ENCODE results near the gene VAV2. TPM values are rescaled to one million over a fixed set of nuclear protein-coding genes. Genes with fewer than 3 reads are reported as not detected.

Gene VAV2
- total RNA-seq, 2 experiments from 2014 or later: 11.0 to 27.8 TPM

DNA sequence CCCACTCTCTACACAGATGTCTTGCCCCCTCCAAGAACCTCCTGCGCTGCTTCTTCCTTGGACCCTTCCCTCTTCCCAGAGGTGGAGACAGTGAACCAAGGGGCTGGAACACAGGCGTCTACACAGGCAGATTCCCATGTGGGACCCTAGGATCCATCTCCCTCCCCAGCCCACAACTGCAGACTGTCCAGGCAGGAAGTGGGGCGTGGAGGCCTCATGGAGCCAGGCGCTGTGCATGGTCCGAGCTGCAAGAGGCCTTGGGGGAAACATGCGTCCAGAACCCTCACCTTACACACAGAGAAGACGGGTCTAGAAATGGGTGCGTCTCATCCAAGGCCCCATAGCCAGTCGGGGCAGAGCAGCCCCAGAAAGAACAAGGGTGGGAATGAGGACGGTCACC, 117.5 kb downstream of the VAV2 start:
- H4K20me1 ChIP-seq (ENCODE audit: insufficient read depth, low read length): no peaks in the 10 kb centered on the region
- ChIA-PET POLR2A (interaction anchor here (0.6 kb wide), 1 partner anchor 151 kb away, joined by 3 read pairs; the partner anchor contains the start of gene BRD3OS), CTCF (ENCODE audit: unreplicated experiment) (no interaction called here)
- intact Hi-C loops (cut with micrococcal nuclease; ENCODE audit: unreplicated experiment): loop anchor here (5.0 kb wide), 1 partner anchor 118 kb away; the partner anchor contains the start of gene VAV2
- no peak overlapping the region for H3K27ac ChIP-seq (ENCODE audit: low read depth, low read length, poor library complexity, severe bottlenecking)
- TF ChIP-seq EZH2phosphoT487 (IDR thresholded peaks at IDR 0.05; ENCODE audit: borderline replicate concordance, low read depth, low read length): no peak
- TF ChIP-seq, protein P1, sequence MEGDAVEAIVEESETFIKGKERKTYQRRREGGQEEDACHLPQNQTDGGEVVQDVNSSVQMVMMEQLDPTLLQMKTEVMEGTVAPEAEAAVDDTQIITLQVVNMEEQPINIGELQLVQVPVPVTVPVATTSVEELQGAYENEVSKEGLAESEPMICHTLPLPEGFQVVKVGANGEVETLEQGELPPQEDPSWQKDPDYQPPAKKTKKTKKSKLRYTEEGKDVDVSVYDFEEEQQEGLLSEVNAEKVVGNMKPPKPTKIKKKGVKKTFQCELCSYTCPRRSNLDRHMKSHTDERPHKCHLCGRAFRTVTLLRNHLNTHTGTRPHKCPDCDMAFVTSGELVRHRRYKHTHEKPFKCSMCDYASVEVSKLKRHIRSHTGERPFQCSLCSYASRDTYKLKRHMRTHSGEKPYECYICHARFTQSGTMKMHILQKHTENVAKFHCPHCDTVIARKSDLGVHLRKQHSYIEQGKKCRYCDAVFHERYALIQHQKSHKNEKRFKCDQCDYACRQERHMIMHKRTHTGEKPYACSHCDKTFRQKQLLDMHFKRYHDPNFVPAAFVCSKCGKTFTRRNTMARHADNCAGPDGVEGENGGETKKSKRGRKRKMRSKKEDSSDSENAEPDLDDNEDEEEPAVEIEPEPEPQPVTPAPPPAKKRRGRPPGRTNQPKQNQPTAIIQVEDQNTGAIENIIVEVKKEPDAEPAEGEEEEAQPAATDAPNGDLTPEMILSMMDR (conservative IDR thresholded peaks at IDR 0.05; ENCODE audit: low read length): no peak
- DNase-seq (ENCODE audit: low spot score): no peak
- H3K4me3 ChIP-seq (ENCODE audit: low read depth, low read length, poor library complexity, severe bottlenecking): no peak overlapping the region
- H3K4me2 ChIP-seq (ENCODE audit: low read length): no peak overlapping the region
- H3K4me1 ChIP-seq (ENCODE audit: insufficient read depth, low read length, poor library complexity, severe bottlenecking): peaks cover 9% of the 10 kb centered on the region
- H2AFZ ChIP-seq (ENCODE audit: low read length): no peak overlapping the region
- BruUV-seq (replicated peaks): no TSS peak
- no peaks in the 10 kb centered on the region for H3K79me2 ChIP-seq (ENCODE audit: insufficient read depth, low read depth, low read length)
- no peaks in the 10 kb centered on the region for H3K9me3 ChIP-seq (ENCODE audit: low read length)
- no peaks in the 10 kb centered on the region for H3K9me2 ChIP-seq (ENCODE audit: insufficient read depth, low read length)
- H3K36me3 ChIP-seq (ENCODE audit: insufficient read depth, low read length): no peaks in the 10 kb centered on the region

DNA sequence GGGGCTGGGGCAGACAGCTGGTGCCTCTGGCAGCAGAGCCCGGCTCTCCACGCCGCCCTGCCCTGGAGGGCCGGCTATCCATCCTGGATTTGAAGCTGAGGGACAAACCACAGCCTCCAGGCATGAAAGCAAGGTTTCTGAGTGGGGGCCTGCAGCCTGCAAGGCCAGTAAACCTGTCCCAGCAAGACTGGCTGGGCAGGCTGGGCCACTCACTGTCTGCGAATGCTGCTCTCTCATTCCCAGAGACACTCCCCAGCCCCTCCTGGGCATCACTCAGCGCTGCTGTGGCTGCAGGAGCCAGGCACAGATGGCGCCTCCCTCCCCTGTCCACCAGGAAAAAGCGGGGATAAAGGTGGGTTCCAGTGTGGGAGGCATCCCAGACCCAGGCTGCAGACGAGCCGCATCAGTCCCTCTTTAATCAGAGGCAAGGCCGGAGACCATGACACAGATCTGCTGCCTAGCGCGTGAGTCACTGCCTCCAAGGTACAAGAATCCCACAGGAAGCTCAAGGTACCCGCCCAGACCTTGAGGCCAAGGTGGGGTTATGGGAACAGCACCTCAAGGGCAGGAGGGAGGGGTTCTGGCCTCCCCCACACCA, 118.0 kb downstream of the VAV2 start:
- no peak overlapping the region for H2AFZ ChIP-seq (ENCODE audit: low read length)
- H3K27ac ChIP-seq (ENCODE audit: low read depth, low read length, poor library complexity, severe bottlenecking): no peak overlapping the region
- no peaks in the 10 kb centered on the region for H3K36me3 ChIP-seq (ENCODE audit: insufficient read depth, low read length)
- H3K4me3 ChIP-seq (ENCODE audit: low read depth, low read length, poor library complexity, severe bottlenecking): no peak overlapping the region
- no peaks in the 10 kb centered on the region for H3K9me2 ChIP-seq (ENCODE audit: insufficient read depth, low read length)
- no peak overlapping the region for H3K4me2 ChIP-seq (ENCODE audit: low read length)
- no peak for DNase-seq (ENCODE audit: low spot score)
- TF ChIP-seq, protein P1 (conservative IDR thresholded peaks at IDR 0.05; ENCODE audit: low read length): no peak
- no peak for TF ChIP-seq EZH2phosphoT487 (IDR thresholded peaks at IDR 0.05; ENCODE audit: borderline replicate concordance, low read depth, low read length)
- POLR2A ChIA-PET: interaction anchor here (0.6 kb wide), 1 partner anchor 151 kb away, joined by 3 read pairs; the partner anchor contains the start of gene BRD3OS
- CTCF ChIA-PET (ENCODE audit: unreplicated experiment): no interaction called here
- intact Hi-C loops (cut with micrococcal nuclease; ENCODE audit: unreplicated experiment): no loop called here
- peaks cover 9% of the 10 kb centered on the region for H3K4me1 ChIP-seq (ENCODE audit: insufficient read depth, low read length, poor library complexity, severe bottlenecking)
- no peaks in the 10 kb centered on the region for H4K20me1 ChIP-seq (ENCODE audit: insufficient read depth, low read length)
- H3K9me3 ChIP-seq (ENCODE audit: low read length): no peaks in the 10 kb centered on the region
- BruUV-seq (replicated peaks): no TSS peak
- H3K79me2 ChIP-seq (ENCODE audit: insufficient read depth, low read depth, low read length): no peaks in the 10 kb centered on the region

DNA sequence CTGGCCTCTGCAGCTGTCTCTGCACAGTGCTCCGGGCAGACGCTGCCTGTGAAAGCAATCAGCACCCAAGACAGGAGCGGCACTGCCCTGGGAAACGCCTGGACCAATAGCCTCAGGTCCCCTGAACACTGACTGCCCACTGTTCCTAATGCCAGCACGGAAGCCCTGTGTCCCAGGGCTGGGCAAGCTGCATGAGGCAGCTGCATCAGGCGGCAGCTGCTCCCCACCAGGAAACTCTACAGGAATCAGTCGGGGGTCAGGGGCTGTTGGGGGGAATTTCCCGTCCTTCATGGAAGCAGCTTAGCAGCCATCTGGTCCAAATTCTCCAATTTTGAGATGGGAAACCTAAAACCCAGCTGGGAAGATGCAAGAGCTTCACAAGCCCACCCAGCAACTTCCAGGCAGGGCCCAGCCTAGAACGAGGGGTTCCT, 118.6 kb downstream of the VAV2 start:
- Histone ChIP-seq H2AFZ (ENCODE audit: low read length) (no peak overlapping the region), H3K9me3 (ENCODE audit: low read length) (no peaks in the 10 kb centered on the region), H3K4me2 (ENCODE audit: low read length) (no peak overlapping the region), H3K9me2 (ENCODE audit: insufficient read depth, low read length) (no peaks in the 10 kb centered on the region), H3K27ac (ENCODE audit: low read depth, low read length, poor library complexity, severe bottlenecking) (no peak overlapping the region), H3K4me3 (ENCODE audit: low read depth, low read length, poor library complexity, severe bottlenecking) (no peak overlapping the region), H4K20me1 (ENCODE audit: insufficient read depth, low read length) (no peaks in the 10 kb centered on the region), H3K36me3 (ENCODE audit: insufficient read depth, low read length) (no peaks in the 10 kb centered on the region), H3K79me2 (ENCODE audit: insufficient read depth, low read depth, low read length) (no peaks in the 10 kb centered on the region), H3K4me1 (ENCODE audit: insufficient read depth, low read length, poor library complexity, severe bottlenecking) (peaks cover 9% of the 10 kb centered on the region)
- no peak for DNase-seq (ENCODE audit: low spot score)
- intact Hi-C loops (cut with micrococcal nuclease; ENCODE audit: unreplicated experiment): no loop called here
- ChIA-PET POLR2A (no interaction called here), CTCF (ENCODE audit: unreplicated experiment) (no interaction called here)
- TF ChIP-seq, protein P1 (conservative IDR thresholded peaks at IDR 0.05; ENCODE audit: low read length): no peak
- no peak for TF ChIP-seq EZH2phosphoT487 (IDR thresholded peaks at IDR 0.05; ENCODE audit: borderline replicate concordance, low read depth, low read length)
- BruUV-seq (replicated peaks): no TSS peak
